Ovary (tissue), 9 donors: ENCODE measurements around the gene PIEZO1. TPM values are rescaled to one million over a fixed set of nuclear protein-coding genes. Genes with fewer than 3 reads are reported as not detected.
A peak's percentile ranks its signal among the peaks of the same experiment; 100 is the strongest.

Experiments
- DNase-seq, 5 donors: peaks; one replicate each; pipeline ENCODE4 v3.0.0-alpha.2; 2019 to 2020
- H3K27ac ChIP-seq, 2 donors: fragments of 200-600 bp; one replicate each; pipeline versions ENCODE4 v1.5.1 to v1.8.0; 2019 to 2022
- H3K27me3 ChIP-seq: fragments of 200-600 bp; one replicate; pipeline ENCODE4 v1.8.0; 2022
- H3K36me3 ChIP-seq: fragments of 200-600 bp; sonication (generic); one replicate; pipeline ENCODE4 v1.5.1; 2019
- H3K4me1 ChIP-seq: one replicate; pipeline ENCODE4 v1.8.1; 2013; ENCODE audit warnings: mild to moderate bottlenecking, moderate library complexity; ENCODE audit not compliant: insufficient read depth
- H3K4me3 ChIP-seq: fragments of 200-600 bp; sonication (generic); one replicate; pipeline ENCODE4 v1.5.1; 2017
- H3K9me3 ChIP-seq, 2 donors: fragments of 200-600 bp in 1 of 2; sonication (generic) in 1 of 2; one replicate each; pipeline versions ENCODE4 v1.5.1 to v1.8.1; 2013 to 2019; ENCODE audit warnings: mild to moderate bottlenecking in 1 of 2, moderate library complexity in 1 of 2
- EP300 ChIP-seq: sonication (generic); formaldehyde crosslinking; IDR thresholded peaks from one replicate; pipeline ENCODE4 v1.6.1; 2017; ENCODE audit warnings: antibody characterized with exemption
- POLR2A ChIP-seq: fragments of 450-650 bp; IDR thresholded peaks from one replicate; pipeline ENCODE4 v1.6.1; 2017; ENCODE audit warnings: antibody characterized with exemption, mild to moderate bottlenecking, moderate library complexity
- WGBS, 3 donors: extraction: QIAGEN DNeasy Blood & Tissue Kit in 1 of 3; methylation state at CpG; one replicate each; pipeline versions ENCODE4 v1.1.5 to v1.1.7; 2013 to 2017; 5-methylcytosine and 5-hydroxymethylcytosine counted together
- intact Hi-C, 4 donors: fragments of 100-400 bp; cut with DNase I; formaldehyde crosslinking; loops; one replicate each; pipeline versions ENCODE4 v1.11.0 to v1.15.1; 2022 to 2023
- polyA plus RNA-seq, 2 donors: library from polyadenylated mRNA; stranded (reverse); fragments of 200-250 nt in 1 of 2; fragments of 350-450 nt in 1 of 2; fragmentation: Illumina TruSeq in 1 of 2; extraction: RNeasy Lipid Tissue Mini Kit (QIAGEN cat#74804) in 1 of 2; gene quantifications; one replicate each; pipeline ENCODE4 v1.2.3, GENCODE V29; 2013 to 2014
- total RNA-seq, 7 donors: library from RNA; depleted of rRNA in 2 of 7; stranded (reverse); fragments of >200 nt in 2 of 7; fragmentation: NEBNext Ultra II Directional in 3 of 7; extraction: Animal tissue kit (Norgen Biotek cat#: 25700) in 3 of 7; gene quantifications; one replicate each; pipeline versions ENCODE4 v1.1.0 to v1.2.4, GENCODE V29; 2016 to 2023
- TF ChIP-seq, protein P1 (sequence below), 3 donors: fragments of 450-650 bp in 2 of 3; fragments of 200-600 bp in 1 of 3; IDR thresholded peaks; one replicate each; pipeline versions ENCODE4 v1.5.1 to v1.8.0; 2016 to 2022; ENCODE audit warnings: antibody characterized with exemption in 3 of 3, mild to moderate bottlenecking in 1 of 3
- donor health status: DM: no; HTN: no; CAD: no; lungs with moderate emphysema.
- donor health status: DM: no; HTN: no; CAD: no.
- donor health status: Bipolar disorder and iron deficiency.
- donor health status: DM: yes; HTN: yes; CAD: no.
- donor health status: DM: no; HTN: no; CAD: no.
- donor health status: DM: yes; HTN: yes; CAD: no.

PIEZO1 gene
- total and polyA plus RNA-seq, 9 donors: 13.0 to 93.5 (median 49.1) TPM

DNA sequence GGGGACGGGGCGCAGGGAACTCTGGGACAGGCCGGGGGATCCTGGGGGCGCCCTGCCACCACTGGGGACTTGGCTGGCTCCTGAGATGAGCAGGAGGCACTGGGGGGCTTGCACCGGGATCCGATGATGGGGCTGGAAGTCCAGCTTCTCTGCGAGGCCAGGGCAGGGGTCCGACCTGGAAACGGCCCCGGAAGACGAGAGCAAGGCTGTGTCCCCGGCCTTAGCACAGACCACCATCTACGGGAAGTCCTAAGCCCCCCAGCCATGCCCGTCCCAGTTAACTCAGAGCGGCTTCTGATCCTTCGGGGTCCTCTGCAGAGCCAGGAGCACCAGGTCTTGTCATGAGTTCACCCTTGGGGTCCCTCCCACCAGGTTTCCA, 19.1 kb upstream of the PIEZO1 start:
- Histone ChIP-seq H3K9me3 (no peaks in the 10 kb centered on the region), H3K4me3 (no peak overlapping the region), H3K4me1 (no peaks in the 10 kb centered on the region), H3K36me3 (no peaks in the 10 kb centered on the region), H3K27me3 (no peaks in the 10 kb centered on the region), H3K27ac (no peak overlapping the region)
- no peak for TF ChIP-seq POLR2A
- no peak for TF ChIP-seq EP300
- TF ChIP-seq, protein P1, sequence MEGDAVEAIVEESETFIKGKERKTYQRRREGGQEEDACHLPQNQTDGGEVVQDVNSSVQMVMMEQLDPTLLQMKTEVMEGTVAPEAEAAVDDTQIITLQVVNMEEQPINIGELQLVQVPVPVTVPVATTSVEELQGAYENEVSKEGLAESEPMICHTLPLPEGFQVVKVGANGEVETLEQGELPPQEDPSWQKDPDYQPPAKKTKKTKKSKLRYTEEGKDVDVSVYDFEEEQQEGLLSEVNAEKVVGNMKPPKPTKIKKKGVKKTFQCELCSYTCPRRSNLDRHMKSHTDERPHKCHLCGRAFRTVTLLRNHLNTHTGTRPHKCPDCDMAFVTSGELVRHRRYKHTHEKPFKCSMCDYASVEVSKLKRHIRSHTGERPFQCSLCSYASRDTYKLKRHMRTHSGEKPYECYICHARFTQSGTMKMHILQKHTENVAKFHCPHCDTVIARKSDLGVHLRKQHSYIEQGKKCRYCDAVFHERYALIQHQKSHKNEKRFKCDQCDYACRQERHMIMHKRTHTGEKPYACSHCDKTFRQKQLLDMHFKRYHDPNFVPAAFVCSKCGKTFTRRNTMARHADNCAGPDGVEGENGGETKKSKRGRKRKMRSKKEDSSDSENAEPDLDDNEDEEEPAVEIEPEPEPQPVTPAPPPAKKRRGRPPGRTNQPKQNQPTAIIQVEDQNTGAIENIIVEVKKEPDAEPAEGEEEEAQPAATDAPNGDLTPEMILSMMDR (IDR thresholded peaks at IDR 0.05): no peak
- intact Hi-C loops: no loop called here
- WGBS, 3 donors: 1 to 3% (median 2%) methylated on average over 9 to 16 of the region's 16 CpGs
- peak in 2 of 5 donors; percentile 53 to 57 for DNase-seq

DNA sequence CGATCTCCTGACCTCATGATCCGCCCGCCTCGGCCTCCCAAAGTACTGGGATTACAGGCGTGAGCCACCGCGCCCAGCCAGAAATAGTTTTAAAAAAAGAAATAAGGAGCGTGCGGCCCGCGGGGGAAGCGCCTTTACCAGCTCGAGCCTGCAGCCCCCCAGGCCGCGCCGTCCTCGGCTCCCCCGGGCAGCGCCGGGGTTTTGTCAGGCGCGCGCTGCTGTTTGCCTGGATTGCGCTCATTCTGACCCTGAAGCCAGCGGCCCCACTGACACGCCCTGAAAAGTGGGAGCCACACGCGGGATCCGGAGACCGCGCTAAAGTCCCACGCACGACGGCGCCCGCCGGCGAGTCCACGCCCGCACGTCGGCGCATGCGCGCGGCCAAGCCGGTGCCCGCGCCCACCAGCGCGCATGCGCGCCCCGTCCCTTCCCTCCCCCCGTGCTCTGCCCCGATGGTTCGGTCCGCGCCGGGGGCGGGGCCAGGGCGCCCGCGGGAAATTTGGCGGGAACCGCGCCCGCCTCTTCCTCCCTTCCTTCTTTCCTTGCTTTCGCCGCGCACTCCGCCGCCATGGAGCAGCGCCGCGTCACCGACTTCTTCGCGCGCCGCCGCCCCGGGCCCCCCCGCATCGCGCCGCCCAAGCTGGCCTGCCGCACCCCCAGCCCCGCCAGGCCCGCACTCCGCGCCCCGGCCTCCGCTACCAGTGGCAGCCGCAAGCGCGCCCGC, 18.4 kb upstream of the PIEZO1 start, which contains the start of gene CDT1:
Gene CDT1, plus strand, starts transcription at position 526 of the 724 bp plus-strand sequence. Its CDS starts 43 bp downstream, at position 569.
- no peaks in the 10 kb centered on the region for H3K36me3 ChIP-seq
- H3K27ac ChIP-seq: no peak within 1 kb of the TSS
- intact Hi-C loops: loop anchor here in 1 of 4 donors (1.0 kb wide), 1 partner anchor 8 kb away; the partner anchor contains the start of gene APRT
- WGBS, 3 donors: 0 to 1% (median 1%) methylated on average over 60 to 97 of the region's 98 CpGs
- peak within 1 kb of the TSS; percentile 57 for H3K4me3 ChIP-seq
- no peaks in the 10 kb centered on the region for H3K9me3 ChIP-seq
- TF ChIP-seq POLR2A: peak; percentile 68
- TF ChIP-seq EP300: no peak
- TF ChIP-seq, protein P1 (IDR thresholded peaks at IDR 0.05): no peak
- DNase-seq: peak; percentile 82 to 93 (median 90)
- H3K27me3 ChIP-seq: no peaks in the 10 kb centered on the region
- no peaks in the 10 kb centered on the region for H3K4me1 ChIP-seq

DNA sequence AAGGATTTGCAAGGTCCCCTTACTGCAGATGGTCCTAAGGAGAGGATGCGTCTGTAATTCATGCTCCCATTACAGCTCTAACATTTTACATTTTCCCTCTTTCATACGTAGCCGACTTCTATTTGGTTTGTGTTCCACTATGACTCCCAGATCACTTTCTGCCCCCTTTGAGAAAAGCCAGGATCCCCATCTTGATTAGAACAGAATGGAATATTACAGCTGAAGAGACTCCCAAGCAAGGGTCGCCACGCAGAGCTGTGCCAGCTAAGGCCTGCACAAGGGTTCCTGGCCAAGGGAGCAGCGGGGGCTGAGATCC, 15.2 kb upstream of the PIEZO1 start:
- 89 to 94% (median 93%) methylated on average over 6 of the region's 6 CpGs for WGBS, 3 donors
- no peak for DNase-seq
- H3K36me3 ChIP-seq: no peaks in the 10 kb centered on the region

DNA sequence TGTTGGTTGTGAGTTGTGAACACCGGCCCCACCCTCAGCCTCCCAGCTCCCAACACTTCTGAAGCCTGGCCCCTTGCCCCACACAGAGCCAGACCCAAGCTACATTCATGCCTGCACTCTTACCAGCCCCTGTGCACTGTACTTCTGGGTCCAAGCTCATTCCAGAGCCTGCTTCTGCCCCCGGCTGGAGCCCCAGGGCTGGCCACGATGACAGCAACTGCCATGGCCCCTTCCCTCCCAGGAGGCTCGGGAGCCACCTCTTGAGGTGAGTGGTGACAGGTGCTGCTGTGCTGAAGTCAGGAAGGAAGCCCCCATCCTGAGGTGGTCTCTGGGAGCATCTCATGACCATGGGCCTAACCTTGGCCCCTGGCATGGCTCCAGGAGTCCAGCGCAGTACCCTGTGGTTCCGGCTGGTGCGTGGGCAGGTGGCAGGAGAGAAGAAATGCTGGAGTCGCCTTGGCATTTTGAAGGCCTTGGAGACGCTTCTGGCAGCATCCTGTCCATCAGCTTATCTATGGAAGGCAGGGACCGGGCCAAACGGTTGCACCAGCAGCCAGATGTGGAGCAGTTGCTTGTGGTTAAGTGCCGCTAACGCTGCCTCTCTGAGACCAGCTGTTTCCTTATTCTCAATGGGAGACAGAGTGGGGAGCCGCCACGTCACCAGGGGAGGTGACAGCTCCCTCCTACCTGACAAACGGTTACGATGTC, 14.7 kb upstream of the PIEZO1 start:
- Histone ChIP-seq H3K36me3 (no peaks in the 10 kb centered on the region), H3K27ac (no peak overlapping the region), H3K27me3 (no peaks in the 10 kb centered on the region), H3K4me1 (no peaks in the 10 kb centered on the region), H3K9me3 (no peaks in the 10 kb centered on the region), H3K4me3 (no peak overlapping the region)
- no peak for TF ChIP-seq EP300
- TF ChIP-seq, protein P1 (IDR thresholded peaks at IDR 0.05): no peak
- TF ChIP-seq POLR2A: no peak
- intact Hi-C loops: no loop called here
- WGBS, 3 donors: 71 to 76% (median 72%) methylated on average over 17 of the region's 17 CpGs
- DNase-seq: no peak

More for the DNA sequence above, 15.2 kb upstream of the PIEZO1 start:
- no peak overlapping the region for H3K4me3 ChIP-seq
- H3K27ac ChIP-seq: no peak overlapping the region
- no peak for TF ChIP-seq EP300
- no peak for TF ChIP-seq POLR2A
- TF ChIP-seq, protein P1 (IDR thresholded peaks at IDR 0.05): no peak
- H3K4me1 ChIP-seq: no peaks in the 10 kb centered on the region
- no peaks in the 10 kb centered on the region for H3K9me3 ChIP-seq
- no peaks in the 10 kb centered on the region for H3K27me3 ChIP-seq
- intact Hi-C loops: no loop called here
